ENCODE data around the gene GCM1.

- TF ChIP-seq CTCF (tag by site-specific recombination; IDR thresholded peaks at IDR 0.05) (no peak), ZNF23 (tag by site-specific recombination; IDR thresholded peaks at IDR 0.05; ENCODE audit: borderline replicate concordance) (no peak), SETDB1 (IDR thresholded peaks at IDR 0.05; ENCODE audit: insufficient read length, low read length) (no peak), ZNF747 (tag by site-specific recombination; IDR thresholded peaks at IDR 0.05) (no peak), ZNF558 (tag by site-specific recombination; IDR thresholded peaks at IDR 0.05) (no peak), MEIS1 (CRISPR knock-in tag; IDR thresholded peaks at IDR 0.05; ENCODE audit: borderline replicate concordance) (no peak), ZNF350 (tag by site-specific recombination; IDR thresholded peaks at IDR 0.05) (no peak), ZNF2 (tag by site-specific recombination; IDR thresholded peaks at IDR 0.05) (no peak), PBX3 (CRISPR knock-in tag; IDR thresholded peaks at IDR 0.05) (no peak), ZNF473 (tag by site-specific recombination; IDR thresholded peaks at IDR 0.05) (no peak), ZNF274 (IDR thresholded peaks at IDR 0.05; ENCODE audit: low read length) (no peak), ZNF274 (tag by site-specific recombination; IDR thresholded peaks at IDR 0.05; ENCODE audit: borderline replicate concordance) (no peak)
- TF ChIP-seq, protein P1, sequence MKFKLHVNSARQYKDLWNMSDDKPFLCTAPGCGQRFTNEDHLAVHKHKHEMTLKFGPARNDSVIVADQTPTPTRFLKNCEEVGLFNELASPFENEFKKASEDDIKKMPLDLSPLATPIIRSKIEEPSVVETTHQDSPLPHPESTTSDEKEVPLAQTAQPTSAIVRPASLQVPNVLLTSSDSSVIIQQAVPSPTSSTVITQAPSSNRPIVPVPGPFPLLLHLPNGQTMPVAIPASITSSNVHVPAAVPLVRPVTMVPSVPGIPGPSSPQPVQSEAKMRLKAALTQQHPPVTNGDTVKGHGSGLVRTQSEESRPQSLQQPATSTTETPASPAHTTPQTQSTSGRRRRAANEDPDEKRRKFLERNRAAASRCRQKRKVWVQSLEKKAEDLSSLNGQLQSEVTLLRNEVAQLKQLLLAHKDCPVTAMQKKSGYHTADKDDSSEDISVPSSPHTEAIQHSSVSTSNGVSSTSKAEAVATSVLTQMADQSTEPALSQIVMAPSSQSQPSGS (tag by site-specific recombination; IDR thresholded peaks at IDR 0.05; ENCODE audit: low read depth): no peak
These were observed 10.9 kb upstream of the GCM1 start for GRCh38 chr6:53159558-53159957.

Measured in HEK293 (cell line).